H7 (cell line): ENCODE data around the gene DAAM1. TPM values are rescaled to one million over a fixed set of nuclear protein-coding genes. Genes with fewer than 3 reads are reported as not detected.

ENCODE experiments used
- DNase-seq: peaks from one replicate; pipeline ENCODE4 v3.0.0; 2012
- H3K27me3 ChIP-seq: 2 replicates; pipeline ENCODE4 v1.6.0; 2011; ENCODE audit warnings: mild to moderate bottlenecking, low read length; ENCODE audit not compliant: control insufficient read depth, insufficient read depth
- H3K36me3 ChIP-seq: replicated peaks from 2 replicates; pipeline ENCODE4 v1.5.1; 2011; ENCODE audit warnings: low read length; ENCODE audit not compliant: control insufficient read depth, insufficient read depth
- H3K4me3 ChIP-seq: 2 replicates; pipeline ENCODE4 v1.5.1; 2011; ENCODE audit warnings: low read depth, mild to moderate bottlenecking, control low read depth, low read length, moderate library complexity; ENCODE audit not compliant: insufficient read depth
- total RNA-seq: library from RNA; depleted of rRNA; stranded (reverse); fragments of >200 nt; shearing (Covaris generic); gene quantifications from 2 replicates; pipeline ENCODE4 v1.2.3, GENCODE V29; 2014

The DAAM1 gene
- total RNA-seq, 1 experiment from 2014 or later: 11.4 TPM

DNA sequence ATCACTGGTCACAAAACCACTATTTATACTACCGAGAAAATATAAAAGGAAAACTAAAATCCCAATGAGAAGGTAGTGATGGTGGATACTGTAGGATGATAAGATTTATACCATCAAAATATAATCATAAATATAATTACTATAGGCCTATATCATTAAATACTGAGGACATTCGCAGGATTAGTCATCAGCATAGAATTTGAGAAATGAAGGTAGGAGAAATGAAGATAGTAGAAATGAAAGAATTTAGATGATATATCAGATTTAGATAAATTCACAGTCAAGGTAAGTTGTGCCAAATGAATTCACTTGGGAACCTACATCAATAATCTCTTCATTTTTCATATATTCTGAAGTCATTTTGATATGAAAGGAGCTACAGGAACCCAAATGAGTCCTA, 82.8 kb downstream of the DAAM1 start:
- no peaks in the 10 kb centered on the region for H3K36me3 ChIP-seq
- no peaks in the 10 kb centered on the region for H3K27me3 ChIP-seq
- no peak overlapping the region for H3K4me3 ChIP-seq
- no peak for DNase-seq

DNA sequence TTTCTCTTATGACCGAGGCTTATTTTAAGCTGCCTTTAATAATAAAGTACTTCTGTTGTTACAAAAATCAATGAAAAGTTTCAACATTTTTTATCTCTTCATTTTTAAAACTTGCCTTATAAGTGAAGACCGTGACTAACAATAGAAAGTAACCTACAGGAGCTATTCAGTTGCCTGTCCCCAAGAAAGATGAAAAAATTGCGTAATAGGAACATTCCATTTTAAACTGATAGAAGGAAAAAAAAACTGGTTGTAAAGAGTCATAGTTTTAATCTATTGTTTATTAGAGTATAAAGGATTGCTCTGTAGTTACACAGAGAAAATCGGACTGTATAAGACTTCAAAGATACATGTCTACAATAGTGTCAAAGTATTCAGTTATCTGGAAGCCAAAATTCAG, 83.3 kb downstream of the DAAM1 start:
- H3K27me3 ChIP-seq: no peaks in the 10 kb centered on the region
- no peak overlapping the region for H3K4me3 ChIP-seq
- H3K36me3 ChIP-seq: no peaks in the 10 kb centered on the region
- no peak for DNase-seq

DNA sequence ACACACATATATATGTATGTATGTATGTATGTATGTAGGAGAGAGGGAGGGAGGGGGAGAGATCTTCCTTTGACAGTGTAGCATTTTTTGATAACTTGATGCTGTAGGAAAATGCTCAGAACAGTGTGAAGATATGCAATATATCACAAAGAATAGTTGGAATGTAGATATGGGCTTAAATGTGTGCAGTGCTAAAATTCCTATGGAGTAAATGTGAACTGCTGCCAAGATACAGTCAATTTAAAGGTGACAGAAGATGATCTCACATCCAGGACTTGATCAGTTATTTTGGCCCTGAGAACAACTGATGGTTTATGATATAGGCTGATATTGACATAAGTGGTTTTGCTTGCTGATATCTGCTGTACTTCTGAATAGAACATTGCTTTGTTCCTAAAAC, 84.2 kb downstream of the DAAM1 start:
- Histone ChIP-seq H3K36me3 (no peaks in the 10 kb centered on the region), H3K4me3 (no peak overlapping the region), H3K27me3 (no peaks in the 10 kb centered on the region)
- DNase-seq: no peak

DNA sequence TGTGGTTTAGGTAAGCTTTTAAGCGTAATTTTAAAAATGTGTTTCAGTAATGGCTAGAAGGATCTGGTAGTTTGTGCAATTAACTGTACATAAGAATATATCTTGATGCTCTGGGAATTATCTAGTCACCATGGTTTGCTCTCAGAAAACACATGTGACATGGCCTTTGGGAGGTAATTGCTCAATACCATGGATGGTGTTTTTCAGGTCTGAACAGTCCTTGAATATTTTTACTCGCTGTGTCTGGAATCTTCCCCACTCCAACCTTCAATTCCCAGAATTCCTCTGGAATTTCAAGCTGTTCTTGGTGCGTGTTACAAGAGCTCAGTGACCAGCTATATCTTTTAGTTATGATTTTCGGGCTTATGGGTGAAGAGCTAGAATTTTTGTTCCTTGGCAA, 85.3 kb downstream of the DAAM1 start:
- no peak for DNase-seq

DNA sequence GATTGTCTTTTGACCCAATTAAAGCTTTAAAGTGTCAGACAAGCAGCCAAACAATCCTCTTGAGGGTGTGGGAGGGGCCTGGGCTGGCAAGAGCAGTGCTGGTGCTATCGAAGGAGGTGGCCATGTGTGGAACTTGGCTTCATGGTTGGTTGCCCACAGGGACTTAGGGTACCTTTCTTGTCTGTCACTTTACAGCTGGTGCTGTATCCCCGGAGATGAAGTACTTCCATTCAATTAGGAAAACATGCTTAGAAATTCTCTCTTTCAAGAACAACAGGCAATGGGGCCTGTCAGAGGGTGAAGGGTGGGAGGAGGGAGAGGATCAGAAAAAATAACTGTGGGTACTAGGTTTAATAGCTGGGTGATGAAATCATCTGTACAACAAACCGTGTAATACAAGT, 86.5 kb downstream of the DAAM1 start:
- H3K36me3 ChIP-seq: no peaks in the 10 kb centered on the region
- no peak for DNase-seq
- H3K27me3 ChIP-seq: no peaks in the 10 kb centered on the region

More for the DNA sequence above, 85.3 kb downstream of the DAAM1 start:
- Histone ChIP-seq H3K27me3 (no peaks in the 10 kb centered on the region), H3K36me3 (no peaks in the 10 kb centered on the region), H3K4me3 (no peak overlapping the region)

DNA sequence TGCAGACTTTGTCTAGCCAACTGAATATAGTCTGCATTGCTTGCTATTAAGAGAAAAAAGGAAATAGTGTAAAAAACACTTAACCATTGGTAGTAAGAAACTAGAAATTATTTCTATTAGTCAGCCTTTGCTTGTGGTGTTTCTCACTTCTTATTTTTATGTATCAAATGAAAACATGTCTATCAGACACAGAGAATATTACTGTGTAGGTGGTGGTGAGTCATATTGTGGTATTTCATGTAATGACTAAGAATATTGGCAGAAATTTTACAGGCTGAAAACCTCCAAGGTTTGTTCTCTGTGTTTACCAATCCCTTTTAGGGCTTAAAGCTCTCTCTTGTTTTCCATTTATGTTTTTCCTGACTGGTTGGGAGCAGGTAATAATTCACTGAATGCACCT, 87.2 kb downstream of the DAAM1 start:
- DNase-seq: no peak
- Histone ChIP-seq H3K27me3 (no peaks in the 10 kb centered on the region), H3K4me3 (no peak overlapping the region), H3K36me3 (no peaks in the 10 kb centered on the region)

More for the DNA sequence above, 86.5 kb downstream of the DAAM1 start:
- no peak overlapping the region for H3K4me3 ChIP-seq

DNA sequence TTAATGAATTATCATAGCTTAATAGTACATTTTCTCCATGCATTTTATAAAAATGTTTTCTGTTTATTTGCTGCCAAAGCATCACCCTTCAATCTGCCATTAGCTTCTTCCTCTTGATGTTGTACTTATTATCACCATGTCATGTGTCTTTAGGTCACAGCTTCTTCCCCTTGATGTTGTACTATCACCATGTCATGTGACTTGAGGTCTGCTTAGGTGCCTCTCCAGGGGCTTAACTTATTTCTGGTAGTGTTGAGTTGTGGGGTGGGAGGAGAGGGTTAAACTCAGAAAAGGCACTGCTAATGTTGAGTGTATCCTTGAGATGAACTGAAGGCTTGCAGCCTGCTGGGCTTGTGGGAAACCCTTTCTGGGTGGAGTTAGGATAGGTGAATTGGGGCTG, 87.8 kb downstream of the DAAM1 start:
- DNase-seq: no peak
- no peaks in the 10 kb centered on the region for H3K27me3 ChIP-seq
- H3K4me3 ChIP-seq: no peak overlapping the region
- no peaks in the 10 kb centered on the region for H3K36me3 ChIP-seq

DNA sequence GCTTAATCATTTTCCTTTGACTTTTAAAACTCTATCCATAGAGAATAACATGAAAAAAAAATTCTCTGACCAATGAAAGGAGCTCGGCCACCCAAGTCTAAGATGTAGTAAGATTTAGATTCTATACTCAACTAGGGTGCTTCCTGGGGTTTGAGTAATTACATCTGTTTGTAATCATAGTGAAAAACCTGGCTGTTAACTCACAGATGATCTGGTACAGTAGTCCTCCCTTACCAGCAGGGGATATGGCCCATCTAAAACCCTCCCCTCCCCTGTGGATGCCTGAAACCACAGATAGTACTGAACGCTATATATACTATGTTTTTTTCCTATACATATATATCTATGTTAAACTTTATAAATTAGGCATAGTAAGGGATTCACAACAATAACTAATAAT, 89.2 kb downstream of the DAAM1 start:
- Histone ChIP-seq H3K27me3 (no peaks in the 10 kb centered on the region), H3K4me3 (no peak overlapping the region), H3K36me3 (no peaks in the 10 kb centered on the region)
- no peak for DNase-seq

DNA sequence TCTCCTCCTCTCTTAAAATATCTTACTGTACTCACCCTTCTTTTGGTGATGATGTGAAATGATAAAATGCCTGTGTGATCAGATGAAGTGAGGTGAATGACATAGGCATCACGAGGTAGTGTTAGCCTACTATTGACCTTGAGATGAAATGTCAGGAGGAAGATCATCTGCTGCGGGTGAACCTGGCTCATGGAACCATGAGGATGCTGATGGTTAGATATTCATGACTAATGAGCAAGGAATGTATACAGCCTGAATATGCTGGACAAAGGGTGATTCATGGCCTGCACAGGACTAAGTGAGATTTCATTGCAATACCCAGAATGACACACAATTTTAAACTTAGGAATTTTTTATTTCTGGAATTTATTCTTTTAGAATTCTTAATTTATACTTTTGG, 89.6 kb downstream of the DAAM1 start:
- Histone ChIP-seq H3K4me3 (no peak overlapping the region), H3K27me3 (no peaks in the 10 kb centered on the region), H3K36me3 (no peaks in the 10 kb centered on the region)
- DNase-seq: no peak

DNA sequence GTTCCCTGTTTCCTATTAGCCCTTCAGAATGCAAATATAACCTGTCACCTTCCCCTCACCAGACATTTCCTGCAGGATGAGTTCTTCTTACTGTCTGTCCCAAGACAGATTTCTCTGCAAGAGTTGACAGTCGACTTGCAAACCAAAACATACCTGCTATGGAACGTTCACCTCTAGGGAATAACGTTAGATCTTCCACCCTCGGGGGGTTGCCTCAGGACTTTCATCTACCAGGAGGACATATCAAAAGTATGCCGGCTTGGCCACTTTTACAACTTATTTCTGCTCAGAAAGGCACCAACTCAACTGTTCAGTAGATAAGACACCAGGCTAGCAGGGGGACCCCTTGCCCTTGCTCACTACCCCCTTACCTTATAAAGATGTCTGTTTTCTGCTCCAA, 92.5 kb downstream of the DAAM1 start:
- H3K36me3 ChIP-seq: no peaks in the 10 kb centered on the region
- no peak for DNase-seq
- no peaks in the 10 kb centered on the region for H3K27me3 ChIP-seq
- H3K4me3 ChIP-seq: no peak overlapping the region

DNA sequence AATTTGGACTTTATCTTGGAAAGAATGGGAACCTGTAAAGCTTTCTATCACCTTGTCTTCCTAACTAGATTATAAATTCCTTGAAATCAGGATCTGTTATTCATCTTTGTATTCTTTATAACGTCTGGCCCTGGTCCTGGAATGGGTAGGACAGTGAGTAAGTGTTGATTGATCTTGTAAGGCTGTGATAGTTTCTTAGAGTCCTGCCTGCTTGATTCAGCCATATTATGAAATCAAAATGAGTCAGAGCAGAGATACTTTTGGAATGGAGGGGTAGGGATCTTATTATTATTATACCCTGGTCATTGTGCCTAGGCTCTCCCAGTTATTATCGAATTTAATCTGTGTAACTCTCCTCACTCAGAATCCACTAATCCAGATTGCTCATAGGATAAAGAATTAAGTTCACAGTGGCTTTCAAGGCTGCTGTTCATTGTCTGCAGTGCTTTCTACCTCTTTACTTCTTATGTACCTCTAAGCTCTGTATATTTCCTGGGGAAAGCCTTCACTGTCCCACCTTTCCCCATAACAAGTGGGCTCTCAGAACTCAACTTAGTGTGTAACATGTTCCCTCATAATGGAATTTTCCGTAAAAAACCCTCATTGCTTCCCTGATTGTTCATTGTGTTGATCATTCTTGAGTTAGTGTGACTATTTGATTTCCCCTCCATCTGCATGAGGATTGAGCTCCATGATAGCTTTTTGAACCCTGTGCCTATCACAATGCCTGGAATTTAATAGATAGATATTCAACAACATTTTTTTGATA, 93.3 kb downstream of the DAAM1 start:
- Histone ChIP-seq H3K27me3 (no peaks in the 10 kb centered on the region), H3K36me3 (no peaks in the 10 kb centered on the region), H3K4me3 (no peak overlapping the region)
- no peak for DNase-seq

DNA sequence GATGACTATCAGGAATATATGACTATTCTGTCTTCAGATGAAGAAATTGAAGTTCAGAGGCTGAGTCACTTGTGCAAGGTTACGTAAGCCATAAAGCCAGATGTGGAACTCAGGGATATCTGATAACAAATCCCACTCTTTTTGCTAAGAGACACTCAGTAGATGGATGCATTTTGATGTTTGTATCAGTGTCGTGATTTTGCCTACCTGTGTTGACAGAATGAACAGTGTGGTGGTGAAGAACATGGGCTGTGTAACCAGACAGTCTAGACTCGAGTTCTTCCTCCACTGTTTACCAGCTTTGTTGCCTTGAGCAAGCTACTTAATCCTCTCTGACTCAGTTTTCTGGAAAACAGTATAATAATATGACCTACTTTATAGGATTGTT, 93.9 kb downstream of the DAAM1 start:
- Histone ChIP-seq H3K27me3 (no peaks in the 10 kb centered on the region), H3K36me3 (no peaks in the 10 kb centered on the region), H3K4me3 (no peak overlapping the region)
- DNase-seq: no peak

DNA sequence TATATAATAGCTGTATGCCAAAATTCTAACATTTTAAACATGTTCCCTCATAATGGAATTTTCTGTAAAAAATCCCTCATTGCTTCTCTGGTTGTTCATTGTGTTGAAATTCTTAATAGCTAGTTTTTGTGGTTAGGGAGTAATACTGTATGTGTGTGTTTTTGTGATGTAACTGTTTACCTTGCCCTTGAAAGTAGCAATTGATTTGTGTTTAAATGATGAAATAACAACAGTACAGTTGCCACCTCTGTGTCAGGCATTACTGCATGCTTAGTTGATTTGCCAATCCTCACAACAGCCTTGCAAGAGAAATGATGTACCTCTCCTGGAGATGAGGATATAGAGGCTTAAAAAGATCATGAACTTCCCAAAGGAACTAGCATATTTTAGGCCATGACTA, 94.9 kb downstream of the DAAM1 start:
- no peaks in the 10 kb centered on the region for H3K27me3 ChIP-seq
- no peaks in the 10 kb centered on the region for H3K36me3 ChIP-seq
- no peak overlapping the region for H3K4me3 ChIP-seq
- no peak for DNase-seq

DNA sequence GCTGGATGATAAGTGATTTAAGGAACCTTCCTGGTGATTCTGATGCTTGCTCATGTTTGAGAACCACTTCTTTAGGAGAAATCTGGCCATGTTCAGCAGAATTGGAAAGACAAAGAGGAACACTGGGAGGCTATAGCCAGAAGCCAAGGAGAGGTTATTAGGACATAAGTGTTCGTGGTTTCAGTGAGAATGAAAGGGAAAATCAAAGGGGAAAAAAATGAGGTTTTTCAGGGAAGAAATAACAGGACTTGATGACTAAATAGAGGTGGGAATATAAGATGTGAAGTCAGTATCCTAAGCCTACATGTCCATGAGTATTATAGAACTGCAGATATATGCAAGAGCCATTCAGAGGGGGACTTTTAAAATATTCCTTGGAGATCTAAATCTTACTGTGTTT, 95.6 kb downstream of the DAAM1 start:
- Histone ChIP-seq H3K27me3 (no peaks in the 10 kb centered on the region), H3K4me3 (no peak overlapping the region), H3K36me3 (no peaks in the 10 kb centered on the region)
- DNase-seq: no peak

DNA sequence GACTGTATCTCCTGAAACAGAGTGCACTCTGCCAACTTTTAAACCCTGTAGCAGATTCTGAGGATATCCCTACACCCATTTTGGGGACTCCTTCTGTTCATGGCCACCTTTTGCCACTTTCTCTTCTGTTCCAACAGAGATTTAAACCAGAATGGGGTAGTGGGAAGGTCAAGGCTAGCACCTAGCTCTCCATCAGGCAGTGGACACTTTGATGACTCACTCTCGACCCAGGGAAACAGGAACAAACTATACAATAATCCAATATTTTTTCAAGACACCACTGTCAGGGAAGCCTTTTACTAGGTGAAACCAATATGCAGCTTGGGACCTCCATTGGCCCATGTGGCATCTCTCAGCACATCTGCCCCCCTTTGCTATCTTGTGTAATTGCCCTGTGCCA, 103.6 kb downstream of the DAAM1 start:
- Histone ChIP-seq H3K36me3 (no peaks in the 10 kb centered on the region), H3K27me3 (no peaks in the 10 kb centered on the region), H3K4me3 (no peak overlapping the region)
- DNase-seq: no peak
